ENCODE data around the gene CUTA.
"Not testable (repeated sequence)": the region's sequence is repeated elsewhere in the genome, so short reads cannot be mapped to it uniquely, and the experiment has no call there.

Gene CUTA

GRCh38 chr6:33398601-33399000, 19.3 kb downstream of the CUTA start:
- DNase-seq = not testable (repeated sequence)

- DNase-seq = no peak
Observed at GRCh38 chr6:33397541-33397940, 20.4 kb downstream of the CUTA start.

GRCh38 chr6:33392979-33393378, 24.9 kb downstream of the CUTA start:
- no peak for DNase-seq

GRCh38 chr6:33392595-33392948, 25.3 kb downstream of the CUTA start:
- peak; percentile 45 for DNase-seq

GRCh38 chr6:33391922-33392594, 25.8 kb downstream of the CUTA start:
- no peak for DNase-seq

- peak; percentile 100 for DNase-seq
Observed at GRCh38 chr6:33391278-33391921, 26.5 kb downstream of the CUTA start, which contains the start of gene KIFC1. KIFC1 (plus strand) TSS chr6:33391823; CDS start chr6:33391986, 163 bp downstream.

GRCh38 chr6:33390767-33391277, 27.1 kb downstream of the CUTA start:
- DNase-seq = no peak

GRCh38 chr6:33390173-33390572, 27.7 kb downstream of the CUTA start:
- no peak for DNase-seq

GRCh38 chr6:33384581-33385020, 33.3 kb downstream of the CUTA start:
- DNase-seq = no peak

GRCh38 chr6:33383427-33384185, 34.3 kb downstream of the CUTA start:
- no peak for DNase-seq

GRCh38 chr6:33380272-33380981, 37.5 kb downstream of the CUTA start:
- no peak for DNase-seq

- not testable (repeated sequence) for DNase-seq
Observed at GRCh38 chr6:33379184-33379583, 38.7 kb downstream of the CUTA start.

- DNase-seq = no peak
Observed at GRCh38 chr6:33377171-33377570, 40.7 kb downstream of the CUTA start.

- peak; percentile 8 for DNase-seq
Observed at GRCh38 chr6:33375143-33375671, 42.7 kb downstream of the CUTA start.

- no peak for DNase-seq
Observed at GRCh38 chr6:33373960-33374910, 43.7 kb downstream of the CUTA start.

GRCh38 chr6:33372526-33373123, 45.3 kb downstream of the CUTA start:
- peak; percentile 11 for DNase-seq

GRCh38 chr6:33371901-33372300, 46.0 kb downstream of the CUTA start:
- DNase-seq = not testable (repeated sequence)

GRCh38 chr6:33367715-33368025, 50.2 kb downstream of the CUTA start:
- not testable (repeated sequence) for DNase-seq

GRCh38 chr6:33367009-33367714, 50.7 kb downstream of the CUTA start:
- no peak for DNase-seq

All from DMS79 treated with DMSO at 0.1 percent for 48 hours (cell line).